ENCODE results near the gene BCL11B. TPM values are rescaled to one million over a fixed set of nuclear protein-coding genes. Genes with fewer than 3 reads are reported as not detected.

Gene BCL11B
- polyA plus RNA-seq, 4 donors: 0.45 to 5.1 (median 1.5) TPM

DNA sequence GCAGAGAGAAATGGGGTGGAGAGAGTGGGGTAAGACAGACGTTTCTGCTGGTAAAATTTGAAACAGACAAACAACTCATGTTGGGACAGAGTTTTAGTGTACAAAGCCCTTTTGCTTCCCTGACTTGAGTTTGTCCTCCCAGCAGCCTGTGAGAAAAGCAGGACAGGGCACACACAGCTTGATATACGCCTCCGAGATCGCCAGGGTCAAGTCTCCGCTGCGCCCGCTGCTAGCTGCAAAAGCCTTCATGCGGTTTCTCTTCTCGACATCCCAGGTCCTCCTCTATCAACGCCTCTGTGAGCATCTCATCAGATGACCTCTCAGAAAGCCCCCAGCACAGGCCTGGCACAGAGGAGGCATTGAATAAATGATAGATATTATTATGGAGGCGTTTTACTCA lies 9.4 kb upstream of the BCL11B start:
- no peaks in the 10 kb centered on the region for H3K9me3 ChIP-seq (ENCODE audit: control insufficient read depth in 2 of 2, insufficient read depth in 1 of 2, low read depth in 1 of 2, low read length in 1 of 2)
- FAIRE-seq (no peak), DNase-seq (no peak)
- H3K4me1 ChIP-seq (ENCODE audit: control insufficient read depth in 3 of 3, insufficient read depth in 2 of 3, low read depth in 1 of 3, low read length in 2 of 3): peaks cover 0 to 1% (median 0%) of the 10 kb centered on the region in 3 donors
- no peak overlapping the region for H3K27ac ChIP-seq (ENCODE audit: low read depth in 1 of 3, low read length in 2 of 3)
- 71 to 94% (median 90%) methylated on average over 11 of the region's 11 CpGs for WGBS, 3 donors
- peaks cover 0 to 4% (median 0%) of the 10 kb centered on the region in 3 donors for H3K27me3 ChIP-seq (ENCODE audit: control insufficient read depth in 3 of 3, insufficient read depth in 3 of 3, low read length in 3 of 3)
- no peak overlapping the region for H3K4me3 ChIP-seq (ENCODE audit: low read depth in 1 of 3, low read length in 3 of 3)
- no peaks in the 10 kb centered on the region for H3K36me3 ChIP-seq (ENCODE audit: control insufficient read depth in 3 of 3, insufficient read depth in 2 of 3, low read depth in 1 of 3, low read length in 3 of 3)

DNA sequence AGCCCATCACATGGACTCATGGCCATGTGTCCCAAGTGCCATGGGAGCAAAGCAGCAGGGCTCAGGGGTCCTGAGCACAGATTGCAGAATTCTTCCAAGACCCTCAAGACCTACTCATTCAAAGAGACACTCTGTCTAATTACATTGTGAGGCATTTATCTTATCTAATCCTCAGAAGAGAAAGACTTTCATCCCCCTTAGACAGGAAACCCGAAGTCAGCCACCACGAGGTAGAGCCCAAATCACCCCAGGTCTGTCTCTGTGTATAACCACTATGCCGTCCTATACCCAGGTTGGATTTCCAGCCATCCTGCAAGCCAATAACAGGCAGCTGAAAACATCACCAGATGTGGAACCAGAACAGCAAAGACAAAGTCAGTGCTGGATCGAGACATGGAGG lies 8.9 kb upstream of the BCL11B start:
- no peak for FAIRE-seq
- Histone ChIP-seq H3K4me3 (ENCODE audit: low read depth in 1 of 3, low read length in 3 of 3) (no peak overlapping the region), H3K27ac (ENCODE audit: low read depth in 1 of 3, low read length in 2 of 3) (no peak overlapping the region), H3K4me1 (ENCODE audit: control insufficient read depth in 3 of 3, insufficient read depth in 2 of 3, low read depth in 1 of 3, low read length in 2 of 3) (no peaks in the 10 kb centered on the region), H3K36me3 (ENCODE audit: control insufficient read depth in 3 of 3, insufficient read depth in 2 of 3, low read depth in 1 of 3, low read length in 3 of 3) (no peaks in the 10 kb centered on the region), H3K27me3 (ENCODE audit: control insufficient read depth in 3 of 3, insufficient read depth in 3 of 3, low read length in 3 of 3) (peaks cover 0 to 4% (median 0%) of the 10 kb centered on the region in 3 donors), H3K9me3 (ENCODE audit: control insufficient read depth in 2 of 2, insufficient read depth in 1 of 2, low read depth in 1 of 2, low read length in 1 of 2) (no peaks in the 10 kb centered on the region)
- 53 to 66% (median 54%) methylated on average over 4 of the region's 4 CpGs for WGBS, 3 donors
- DNase-seq: no peak

DNA sequence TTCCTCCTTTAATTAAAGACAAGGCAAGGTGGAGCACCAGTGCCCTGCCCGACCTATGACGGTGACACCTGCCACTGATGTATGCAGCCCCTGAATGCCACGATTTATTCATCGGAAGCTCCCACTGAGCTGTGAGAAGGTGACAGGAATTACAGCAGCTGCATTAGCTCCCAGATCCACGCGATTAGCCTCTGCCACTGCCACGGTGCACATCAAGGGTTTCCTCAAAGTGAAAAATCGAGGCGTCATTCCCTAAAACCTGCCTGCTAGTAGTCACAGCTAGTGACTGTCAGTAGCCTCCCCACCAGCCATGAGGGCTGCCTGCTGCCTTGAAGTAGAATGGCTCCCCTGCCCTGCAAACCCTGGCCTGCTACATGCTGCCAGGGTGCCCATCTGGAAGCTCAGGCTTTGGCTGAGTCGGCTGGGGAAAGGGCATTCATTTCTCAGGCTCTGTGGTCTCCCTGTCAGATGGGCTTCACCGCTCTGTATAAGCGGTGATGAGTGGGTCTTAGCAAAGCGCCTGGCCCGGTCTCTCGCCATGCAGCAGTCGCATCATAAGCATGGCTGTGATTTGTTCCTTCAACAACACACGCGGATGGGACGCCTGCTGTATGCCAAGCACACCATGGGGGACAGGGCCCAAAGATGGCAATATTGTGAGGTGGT lies 8.2 kb upstream of the BCL11B start:
- H3K27me3 ChIP-seq (ENCODE audit: control insufficient read depth in 3 of 3, insufficient read depth in 3 of 3, low read length in 3 of 3): peaks cover 0 to 4% (median 0%) of the 10 kb centered on the region in 3 donors
- FAIRE-seq: no peak
- no peak for DNase-seq
- no peak overlapping the region for H3K4me3 ChIP-seq (ENCODE audit: low read depth in 1 of 3, low read length in 3 of 3)
- no peak overlapping the region for H3K27ac ChIP-seq (ENCODE audit: low read depth in 1 of 3, low read length in 2 of 3)
- 88 to 93% (median 93%) methylated on average over 19 of the region's 19 CpGs for WGBS, 3 donors
- no peaks in the 10 kb centered on the region for H3K9me3 ChIP-seq (ENCODE audit: control insufficient read depth in 2 of 2, insufficient read depth in 1 of 2, low read depth in 1 of 2, low read length in 1 of 2)
- H3K4me1 ChIP-seq (ENCODE audit: control insufficient read depth in 3 of 3, insufficient read depth in 2 of 3, low read depth in 1 of 3, low read length in 2 of 3): no peaks in the 10 kb centered on the region
- H3K36me3 ChIP-seq (ENCODE audit: control insufficient read depth in 3 of 3, insufficient read depth in 2 of 3, low read depth in 1 of 3, low read length in 3 of 3): no peaks in the 10 kb centered on the region

DNA sequence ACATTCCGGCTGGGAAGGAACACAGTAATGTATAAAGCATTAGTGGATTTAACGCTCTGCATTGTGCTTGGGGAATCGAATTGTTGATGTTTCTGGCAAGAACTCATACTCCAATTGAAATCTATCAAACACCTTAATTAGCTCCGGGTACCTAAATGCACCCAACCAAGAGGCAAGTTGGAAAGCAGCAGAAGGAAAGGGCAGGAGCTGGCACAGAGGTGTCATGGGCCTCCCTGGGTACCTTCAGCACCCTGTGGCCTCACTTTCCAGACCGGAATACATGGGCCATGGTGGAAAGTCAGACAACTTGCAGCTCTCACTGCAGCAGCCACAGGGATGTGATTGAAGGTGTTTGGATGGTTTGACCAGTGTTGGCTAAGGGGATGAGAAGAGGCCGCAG lies 6.8 kb upstream of the BCL11B start:
- WGBS, 3 donors: 82 to 86% (median 86%) methylated on average over 6 of the region's 6 CpGs
- FAIRE-seq (no peak), DNase-seq (no peak)
- Histone ChIP-seq H3K4me3 (ENCODE audit: low read depth in 1 of 3, low read length in 3 of 3) (no peak overlapping the region), H3K36me3 (ENCODE audit: control insufficient read depth in 3 of 3, insufficient read depth in 2 of 3, low read depth in 1 of 3, low read length in 3 of 3) (no peaks in the 10 kb centered on the region), H3K27me3 (ENCODE audit: control insufficient read depth in 3 of 3, insufficient read depth in 3 of 3, low read length in 3 of 3) (peaks cover 0 to 4% (median 0%) of the 10 kb centered on the region in 3 donors), H3K4me1 (ENCODE audit: control insufficient read depth in 3 of 3, insufficient read depth in 2 of 3, low read depth in 1 of 3, low read length in 2 of 3) (peaks cover 0 to 4% (median 0%) of the 10 kb centered on the region in 3 donors), H3K9me3 (ENCODE audit: control insufficient read depth in 2 of 2, insufficient read depth in 1 of 2, low read depth in 1 of 2, low read length in 1 of 2) (no peaks in the 10 kb centered on the region), H3K27ac (ENCODE audit: low read depth in 1 of 3, low read length in 2 of 3) (no peak overlapping the region)

DNA sequence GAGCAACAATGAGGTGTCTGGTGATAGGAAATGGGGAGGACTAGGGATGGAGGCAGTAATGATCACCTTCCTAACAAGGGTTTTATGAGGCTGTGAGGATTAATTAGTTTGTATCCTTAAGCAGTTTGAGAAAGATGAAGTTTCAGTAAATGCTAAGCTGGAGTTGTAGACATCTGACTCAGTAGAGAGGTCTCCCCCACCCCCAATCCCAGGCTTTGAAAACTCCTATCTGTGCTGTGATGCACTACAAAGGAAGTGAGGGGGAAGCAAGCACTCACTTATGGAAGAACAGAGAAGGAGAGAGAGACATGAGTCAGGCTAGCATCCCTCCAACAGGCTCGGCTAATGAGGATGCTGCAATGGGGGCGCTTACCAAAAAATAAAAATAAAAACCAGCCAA lies 5.5 kb upstream of the BCL11B start:
- DNase-seq (no peak), FAIRE-seq (no peak)
- Histone ChIP-seq H3K27ac (ENCODE audit: low read depth in 1 of 3, low read length in 2 of 3) (no peak overlapping the region), H3K27me3 (ENCODE audit: control insufficient read depth in 3 of 3, insufficient read depth in 3 of 3, low read length in 3 of 3) (peaks cover 0 to 4% (median 0%) of the 10 kb centered on the region in 3 donors), H3K36me3 (ENCODE audit: control insufficient read depth in 3 of 3, insufficient read depth in 2 of 3, low read depth in 1 of 3, low read length in 3 of 3) (no peaks in the 10 kb centered on the region), H3K9me3 (ENCODE audit: control insufficient read depth in 2 of 2, insufficient read depth in 1 of 2, low read depth in 1 of 2, low read length in 1 of 2) (no peaks in the 10 kb centered on the region), H3K4me3 (ENCODE audit: low read depth in 1 of 3, low read length in 3 of 3) (no peak overlapping the region), H3K4me1 (ENCODE audit: control insufficient read depth in 3 of 3, insufficient read depth in 2 of 3, low read depth in 1 of 3, low read length in 2 of 3) (peaks cover 0 to 10% (median under 1%) of the 10 kb centered on the region in 3 donors)
- WGBS, 3 donors: 59 to 76% (median 72%) methylated on average over 2 of the region's 2 CpGs

DNA sequence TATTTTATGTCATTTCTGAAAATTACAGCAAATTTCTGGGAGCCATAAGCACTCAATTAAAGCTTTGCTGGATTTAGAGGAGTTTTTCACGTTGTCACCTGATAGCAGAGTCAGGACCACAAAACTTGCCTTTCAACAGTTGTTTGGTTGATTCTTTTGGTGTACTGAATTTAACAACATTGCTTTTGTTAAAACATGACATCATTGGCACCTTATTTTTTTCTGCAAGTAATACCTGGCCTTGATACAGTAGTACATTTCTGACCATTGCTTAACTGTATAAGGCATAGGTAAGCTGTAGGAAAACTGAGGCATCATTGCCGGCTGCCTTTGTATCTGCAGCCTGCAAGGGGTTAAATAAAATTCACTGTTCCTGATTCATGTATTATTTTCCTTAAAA lies 4.5 kb upstream of the BCL11B start:
- H3K9me3 ChIP-seq (ENCODE audit: control insufficient read depth in 2 of 2, insufficient read depth in 1 of 2, low read depth in 1 of 2, low read length in 1 of 2): no peaks in the 10 kb centered on the region
- H3K36me3 ChIP-seq (ENCODE audit: control insufficient read depth in 3 of 3, insufficient read depth in 2 of 3, low read depth in 1 of 3, low read length in 3 of 3): no peaks in the 10 kb centered on the region
- peaks cover 0 to 10% (median 3%) of the 10 kb centered on the region in 3 donors for H3K4me1 ChIP-seq (ENCODE audit: control insufficient read depth in 3 of 3, insufficient read depth in 2 of 3, low read depth in 1 of 3, low read length in 2 of 3)
- 64 to 72% (median 70%) methylated on average over 2 of the region's 2 CpGs for whole genome bisulfite sequencing, 3 donors
- FAIRE-seq (no peak), DNase-seq (no peak)
- H3K4me3 ChIP-seq (ENCODE audit: low read depth in 1 of 3, low read length in 3 of 3): no peak overlapping the region
- H3K27ac ChIP-seq (ENCODE audit: low read depth in 1 of 3, low read length in 2 of 3): no peak overlapping the region
- H3K27me3 ChIP-seq (ENCODE audit: control insufficient read depth in 3 of 3, insufficient read depth in 3 of 3, low read length in 3 of 3): peaks cover 0 to 4% (median 3%) of the 10 kb centered on the region in 3 donors

DNA sequence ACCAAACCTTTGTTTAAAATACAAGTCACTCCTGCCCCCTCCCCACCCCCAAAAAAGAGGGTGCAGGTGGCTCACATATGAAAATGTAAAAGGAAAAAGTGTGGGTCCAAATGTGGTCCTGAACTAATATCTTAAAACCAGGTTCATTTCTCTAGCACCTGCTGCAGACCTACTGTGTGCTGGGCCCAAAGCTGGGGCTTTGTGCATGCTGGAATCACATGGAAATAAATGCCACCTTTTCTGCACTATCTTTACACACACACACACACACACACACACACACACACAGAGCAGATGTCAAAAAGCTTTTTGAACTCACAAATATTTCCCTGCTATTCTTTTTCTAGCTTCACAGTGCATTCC lies 3.2 kb upstream of the BCL11B start:
- H3K9me3 ChIP-seq (ENCODE audit: control insufficient read depth in 2 of 2, insufficient read depth in 1 of 2, low read depth in 1 of 2, low read length in 1 of 2): no peaks in the 10 kb centered on the region
- no peaks in the 10 kb centered on the region for H3K36me3 ChIP-seq (ENCODE audit: control insufficient read depth in 3 of 3, insufficient read depth in 2 of 3, low read depth in 1 of 3, low read length in 3 of 3)
- no peak overlapping the region for H3K27ac ChIP-seq (ENCODE audit: low read depth in 1 of 3, low read length in 2 of 3)
- no peak for DNase-seq
- H3K4me1 ChIP-seq (ENCODE audit: control insufficient read depth in 3 of 3, insufficient read depth in 2 of 3, low read depth in 1 of 3, low read length in 2 of 3): peaks cover 0 to 10% (median 3%) of the 10 kb centered on the region in 3 donors
- FAIRE-seq: no peak
- peaks cover 0 to 4% (median under 1%) of the 10 kb centered on the region in 3 donors for H3K27me3 ChIP-seq (ENCODE audit: control insufficient read depth in 3 of 3, insufficient read depth in 3 of 3, low read length in 3 of 3)
- H3K4me3 ChIP-seq (ENCODE audit: low read depth in 1 of 3, low read length in 3 of 3): no peak overlapping the region

DNA sequence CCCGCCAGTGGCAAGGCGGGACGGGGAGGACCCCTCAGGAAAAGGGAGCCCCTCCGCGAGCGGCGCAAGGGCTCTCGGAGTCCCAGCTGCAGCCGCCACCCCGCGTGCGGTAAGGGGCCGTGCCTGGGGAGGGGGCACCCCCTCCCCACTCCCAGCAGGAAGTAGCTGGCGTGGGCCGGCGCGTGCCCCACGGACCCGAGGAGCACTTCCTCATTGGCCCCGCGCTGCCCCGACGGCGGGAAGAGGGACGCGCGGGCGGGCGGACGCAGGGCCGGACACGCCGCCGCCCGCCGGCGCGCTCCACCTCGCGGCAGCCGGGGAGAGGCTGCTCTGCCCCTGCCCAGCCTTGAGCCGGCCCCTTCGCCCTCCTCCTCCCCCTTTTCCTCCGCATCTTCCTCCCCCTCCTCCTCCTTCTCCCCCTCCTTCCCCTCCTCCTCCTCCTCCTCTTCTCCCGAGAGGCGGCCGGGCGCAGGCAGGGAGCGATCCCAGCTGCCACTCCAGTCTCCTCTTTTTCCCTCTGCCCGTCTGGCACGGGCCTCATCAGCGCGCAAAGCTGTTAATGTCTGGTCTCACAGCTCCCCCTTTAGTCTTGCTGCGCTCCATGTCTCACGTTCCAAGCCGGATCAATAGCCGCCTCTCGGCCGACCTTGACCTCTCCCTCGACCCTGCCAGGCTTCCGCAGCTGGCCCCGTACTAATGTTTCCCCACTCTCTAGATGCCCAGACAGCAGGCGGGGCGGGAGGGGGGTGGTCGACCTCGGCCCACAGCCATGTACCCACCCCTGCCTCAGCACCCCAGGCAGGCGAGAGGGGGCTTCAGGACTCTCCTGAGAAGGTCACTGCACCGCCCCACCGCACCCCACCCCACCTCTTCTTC lies 2.6 kb upstream of the BCL11B start:
- Histone ChIP-seq H3K36me3 (ENCODE audit: control insufficient read depth in 3 of 3, insufficient read depth in 2 of 3, low read depth in 1 of 3, low read length in 3 of 3) (no peaks in the 10 kb centered on the region), H3K27me3 (ENCODE audit: control insufficient read depth in 3 of 3, insufficient read depth in 3 of 3, low read length in 3 of 3) (peaks cover 0 to 4% (median 0%) of the 10 kb centered on the region in 3 donors), H3K27ac (ENCODE audit: low read depth in 1 of 3, low read length in 2 of 3) (peak overlapping the region; percentile 77 to 94 (median 90)), H3K9me3 (ENCODE audit: control insufficient read depth in 2 of 2, insufficient read depth in 1 of 2, low read depth in 1 of 2, low read length in 1 of 2) (no peaks in the 10 kb centered on the region), H3K4me1 (ENCODE audit: control insufficient read depth in 3 of 3, insufficient read depth in 2 of 3, low read depth in 1 of 3, low read length in 2 of 3) (peaks cover 0 to 10% (median 3%) of the 10 kb centered on the region in 3 donors), H3K4me3 (ENCODE audit: low read depth in 1 of 3, low read length in 3 of 3) (peak overlapping the region in 2 of 3 donors; percentile 57 to 95)
- WGBS, 3 donors: 2 to 3% (median 3%) methylated on average over 30 to 69 of the region's 69 CpGs
- no peak for FAIRE-seq
- DNase-seq: peak; percentile 91 to 95
